T follicular helper cell (primary cell): ENCODE measurements around the gene MRPL28.
"Not testable (repeated sequence)": the region's sequence is repeated elsewhere in the genome, so short reads cannot be mapped to it uniquely, and the experiment has no call there.

ENCODE experiments used
- DNase-seq: peaks from one replicate; pipeline ENCODE4 v3.0.0-alpha.2; 2020; ENCODE audit warnings: low read depth

MRPL28 gene

GRCh38 chr16:391885-392335 is 21.6 kb upstream of the MRPL28 start:
- peak; percentile 53 for DNase-seq

- DNase-seq: no peak
Observed at GRCh38 chr16:389352-389751, 19.0 kb upstream of the MRPL28 start.

GRCh38 chr16:387761-388666 is 17.7 kb upstream of the MRPL28 start:
- not testable (repeated sequence) for DNase-seq

- no peak for DNase-seq
Observed at GRCh38 chr16:386641-387156, 16.4 kb upstream of the MRPL28 start.

GRCh38 chr16:383326-384051 is 13.2 kb upstream of the MRPL28 start:
- DNase-seq: peak; percentile 28

GRCh38 chr16:381789-382717 is 11.7 kb upstream of the MRPL28 start, which contains the start of gene PGAP6:
PGAP6 (minus strand) TSS chr16:381978; CDS start chr16:381821, 157 bp downstream.
- peak; percentile 58 for DNase-seq

- no peak for DNase-seq
Observed at GRCh38 chr16:381012-381788, 10.9 kb upstream of the MRPL28 start.

- DNase-seq: no peak
Observed at GRCh38 chr16:380762-381011, 10.3 kb upstream of the MRPL28 start.

GRCh38 chr16:379961-380761 is 9.8 kb upstream of the MRPL28 start:
- no peak for DNase-seq

- no peak for DNase-seq
Observed at GRCh38 chr16:379183-379960, 9.0 kb upstream of the MRPL28 start.

GRCh38 chr16:378821-379182 is 8.5 kb upstream of the MRPL28 start:
- no peak for DNase-seq

GRCh38 chr16:378113-378820 is 7.9 kb upstream of the MRPL28 start:
- not testable (repeated sequence) for DNase-seq

- DNase-seq: no peak
Observed at GRCh38 chr16:377419-377951, 7.1 kb upstream of the MRPL28 start.

GRCh38 chr16:376817-377418 is 6.6 kb upstream of the MRPL28 start:
- DNase-seq: no peak

- no peak for DNase-seq
Observed at GRCh38 chr16:375927-376816, 5.8 kb upstream of the MRPL28 start.

GRCh38 chr16:375212-375611 is 4.9 kb upstream of the MRPL28 start:
- DNase-seq: no peak

GRCh38 chr16:374616-374926 is 4.2 kb upstream of the MRPL28 start:
- no peak for DNase-seq
